GM19372 (cell line): Measurements from ENCODE around the gene POLQ.
A peak's percentile ranks its signal among the peaks of the same experiment; 100 is the strongest.
"Not testable (repeated sequence)": the region's sequence is repeated elsewhere in the genome, so short reads cannot be mapped to it uniquely, and the experiment has no call there.

ENCODE experiments used
- ATAC-seq: cut with Tn5 transposase; IDR thresholded peaks from one replicate; pipeline ENCODE4 v1.9.1; 2021; ENCODE audit warnings: mild to moderate bottlenecking, low read depth, moderate library complexity; ENCODE audit not compliant: unreplicated experiment

Gene POLQ

GRCh38 chr3:121545574-121546455, at the start of gene POLQ:
Gene POLQ, minus strand, starts transcription at chr3:121545988. Its CDS starts 111 bp downstream, at chr3:121545877.
- ATAC-seq, result peak; percentile 79

GRCh38 chr3:121594850-121595249, 49.1 kb upstream of the POLQ start:
- no peak for ATAC-seq

GRCh38 chr3:121593806-121594205, 48.0 kb upstream of the POLQ start:
- ATAC-seq, result not testable (repeated sequence)

- no peak for ATAC-seq
Measured at GRCh38 chr3:121592856-121593702, 47.3 kb upstream of the POLQ start, which contains the start of gene FBXO40. Gene FBXO40, plus strand, starts transcription at chr3:121593379. Its CDS starts 27,197 bp downstream, at chr3:121620576.

- no peak for ATAC-seq
Measured at GRCh38 chr3:121584418-121584817, 38.6 kb upstream of the POLQ start.

- no peak for ATAC-seq
Measured at GRCh38 chr3:121581691-121582090, 35.9 kb upstream of the POLQ start.

- ATAC-seq, result no peak
Measured at GRCh38 chr3:121574449-121574848, 28.7 kb upstream of the POLQ start.

GRCh38 chr3:121567649-121568048, 21.9 kb upstream of the POLQ start, which contains the start of gene ARGFX:
Gene ARGFX, plus strand, starts transcription at chr3:121567949. Its CDS starts 2,765 bp downstream, at chr3:121570714.
- ATAC-seq, result no peak

GRCh38 chr3:121566773-121567172, 21.0 kb upstream of the POLQ start:
- ATAC-seq, result no peak

- ATAC-seq, result no peak
Measured at GRCh38 chr3:121562148-121562547, 16.4 kb upstream of the POLQ start.

GRCh38 chr3:121557426-121557934, 11.7 kb upstream of the POLQ start:
- ATAC-seq, result no peak

- no peak for ATAC-seq
Measured at GRCh38 chr3:121552797-121553196, 7.0 kb upstream of the POLQ start.

GRCh38 chr3:121552379-121552778, 6.6 kb upstream of the POLQ start:
- no peak for ATAC-seq

GRCh38 chr3:121545049-121545573, 677 bp downstream of the POLQ start:
- ATAC-seq, result no peak

- no peak for ATAC-seq
Measured at GRCh38 chr3:121542924-121543323, 2.9 kb downstream of the POLQ start.

- ATAC-seq, result no peak
Measured at GRCh38 chr3:121531269-121531668, 14.5 kb downstream of the POLQ start.

GRCh38 chr3:121529308-121529707, 16.5 kb downstream of the POLQ start:
- no peak for ATAC-seq

- no peak for ATAC-seq
Measured at GRCh38 chr3:121520510-121520909, 25.3 kb downstream of the POLQ start.

- no peak for ATAC-seq
Measured at GRCh38 chr3:121517953-121518655, 27.7 kb downstream of the POLQ start.

- ATAC-seq, result no peak
Measured at GRCh38 chr3:121515862-121516261, 29.9 kb downstream of the POLQ start.
